NCI-H2171 (cell line): Measurements from ENCODE around the gene NEIL3.

Source experiments
- DNase-seq: peaks from one replicate; lab custom pipeline; 2025; lab: John Stamatoyannopoulos, UW

NEIL3 gene

GRCh38 chr4:177411996-177412395, 102.3 kb downstream of the NEIL3 start:
- no peak for DNase-seq
